Large intestine (tissue), 3 donors: ENCODE measurements around the gene CXXC5. TPM values are rescaled to one million over a fixed set of nuclear protein-coding genes. Genes with fewer than 3 reads are reported as not detected.
A peak's percentile ranks its signal among the peaks of the same experiment; 100 is the strongest.
"Not testable (repeated sequence)": the region's sequence is repeated elsewhere in the genome, so short reads cannot be mapped to it uniquely, and the experiment has no call there.

Experiments
- DNase-seq, 2 donors: peaks; one replicate each; pipeline versions ENCODE4 v3.0.0 to v3.0.0-alpha.2; 2013
- H3K27ac ChIP-seq: one replicate; pipeline ENCODE4 v1.5.1; 2013; ENCODE audit warnings: low read length
- H3K27me3 ChIP-seq: 2 replicates; pipeline ENCODE4 v1.6.1; 2013; ENCODE audit warnings: low read length; ENCODE audit not compliant: control insufficient read depth, insufficient read depth
- H3K36me3 ChIP-seq: 2 replicates; pipeline ENCODE4 v1.6.1; 2013; ENCODE audit warnings: low read length; ENCODE audit not compliant: control insufficient read depth, insufficient read depth
- H3K4me1 ChIP-seq: one replicate; pipeline ENCODE4 v1.6.1; 2013; ENCODE audit warnings: low read length; ENCODE audit not compliant: control insufficient read depth, insufficient read depth
- H3K4me3 ChIP-seq: one replicate; pipeline ENCODE4 v1.5.1; 2013; ENCODE audit warnings: low read length
- H3K9me3 ChIP-seq: one replicate; pipeline ENCODE4 v1.6.1; 2013; ENCODE audit warnings: mild to moderate bottlenecking, low read depth, low read length, moderate library complexity; ENCODE audit not compliant: control insufficient read depth
- WGBS: methylation state at CpG from one replicate; pipeline ENCODE4 v1.1.5; 2013; ENCODE audit warnings: low lambda C conversion rate; ENCODE audit not compliant: insufficient coverage; 5-methylcytosine and 5-hydroxymethylcytosine counted together
- polyA plus RNA-seq: library from polyadenylated mRNA; unstranded; fragments of 120-200 nt; gene quantifications from one replicate; pipeline ENCODE4 v1.2.1, GENCODE V29; 2013

CXXC5 gene
- polyA plus RNA-seq, 1 donor, result 70.3 TPM

DNA sequence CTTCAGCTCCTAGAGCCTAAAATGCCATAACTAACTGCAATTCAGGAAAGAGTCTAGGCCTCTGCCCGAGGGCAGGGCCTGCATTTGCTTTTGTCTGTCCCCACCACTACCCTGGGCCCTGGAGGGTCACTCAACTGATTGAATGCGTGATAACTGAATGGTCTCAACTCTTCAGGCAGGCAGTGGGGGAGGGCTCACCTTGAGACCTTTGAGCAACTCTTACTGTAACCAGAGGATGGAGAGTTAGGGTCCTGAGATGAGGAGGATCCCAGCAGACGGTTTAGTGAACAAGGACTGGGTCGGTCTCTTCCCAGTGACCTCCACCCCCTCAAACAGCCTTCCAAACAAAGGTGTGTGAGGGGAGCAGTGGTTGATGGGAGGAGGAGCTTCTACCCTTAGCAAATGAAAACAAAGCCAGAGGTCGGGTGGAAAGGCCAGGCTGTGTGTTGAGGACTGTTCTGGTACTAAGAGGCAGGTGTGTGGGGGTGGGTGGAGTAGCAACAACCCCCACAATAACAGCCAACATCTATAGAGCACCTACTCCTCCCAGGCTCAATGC, 59.4 kb downstream of the CXXC5 start:
- H3K27me3 ChIP-seq, result peaks cover 14% of the 10 kb centered on the region
- peaks cover 32% of the 10 kb centered on the region for H3K4me1 ChIP-seq
- no peaks in the 10 kb centered on the region for H3K36me3 ChIP-seq
- peak overlapping the region; percentile 78 for H3K27ac ChIP-seq
- WGBS, result no CpG with 5 or more reads among the region's 5 CpGs
- peak in 1 of 2 donors; percentile 59 for DNase-seq
- peaks cover 6% of the 10 kb centered on the region for H3K9me3 ChIP-seq
- H3K4me3 ChIP-seq, result no peak overlapping the region

DNA sequence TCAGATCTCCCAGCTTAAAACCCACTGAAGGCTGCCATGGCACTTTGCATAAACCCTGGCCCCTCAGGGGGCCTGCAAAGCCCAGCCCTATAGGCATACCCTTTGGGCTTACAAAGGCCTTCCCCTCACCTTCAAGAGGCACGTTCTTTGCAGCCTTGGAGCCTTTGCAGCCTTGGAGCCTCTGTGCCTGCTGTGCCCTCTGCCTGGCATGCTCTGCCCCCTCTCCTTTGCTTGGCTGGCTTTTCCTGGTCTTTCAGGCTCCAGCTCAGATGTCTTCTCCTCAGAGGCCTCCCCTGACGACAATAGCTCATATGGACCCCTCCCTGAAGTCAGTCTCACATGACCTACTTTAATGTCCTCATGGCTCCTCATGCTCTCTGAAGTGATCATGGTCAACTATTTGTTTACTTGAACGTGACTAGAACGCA, 60.3 kb downstream of the CXXC5 start:
- peaks cover 32% of the 10 kb centered on the region for H3K4me1 ChIP-seq
- peaks cover 14% of the 10 kb centered on the region for H3K27me3 ChIP-seq
- no peaks in the 10 kb centered on the region for H3K36me3 ChIP-seq
- no CpG with 5 or more reads among the region's 4 CpGs for WGBS
- H3K4me3 ChIP-seq, result no peak overlapping the region
- H3K27ac ChIP-seq, result peak overlapping the region; percentile 78
- H3K9me3 ChIP-seq, result peaks cover 6% of the 10 kb centered on the region
- no peak for DNase-seq

DNA sequence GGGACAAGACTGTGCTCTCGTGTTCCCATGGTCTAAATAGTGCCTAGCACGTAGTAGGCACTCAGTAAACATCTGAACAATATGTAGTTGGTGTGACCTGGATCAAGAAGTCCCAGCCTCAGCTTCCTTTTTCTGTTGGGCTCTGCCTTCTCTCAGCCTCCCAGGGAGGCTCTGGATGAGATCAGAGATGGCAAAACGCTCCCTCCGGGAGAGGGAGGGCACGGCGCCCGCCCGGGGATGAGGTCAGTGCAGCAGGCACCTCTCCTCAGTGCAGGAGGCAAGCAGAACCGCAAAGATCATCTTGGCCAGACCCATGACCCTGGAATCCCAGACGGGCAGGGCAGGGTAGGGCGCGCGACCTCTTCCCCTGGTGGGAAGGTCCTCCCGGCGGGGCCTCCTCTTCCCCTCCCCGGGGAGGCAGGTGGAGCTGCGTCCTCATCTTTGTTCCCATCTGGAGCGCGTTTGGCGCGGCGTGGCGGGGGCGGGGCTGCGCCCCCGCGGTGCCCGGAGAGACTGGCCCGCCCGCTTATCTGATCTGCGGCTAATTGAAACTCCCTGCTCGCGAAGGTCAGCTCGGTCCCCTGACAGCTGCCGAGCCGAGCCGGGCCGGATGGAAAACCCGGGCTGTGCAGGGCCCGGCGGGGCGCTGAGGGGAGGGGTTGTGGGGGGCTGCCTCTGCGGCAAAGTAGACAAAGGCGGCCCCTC, 60.9 kb downstream of the CXXC5 start:
- H3K27ac ChIP-seq, result peak overlapping the region; percentile 78
- no CpG with 5 or more reads among the region's 44 CpGs for WGBS
- H3K9me3 ChIP-seq, result peaks cover 6% of the 10 kb centered on the region
- H3K27me3 ChIP-seq, result peaks cover 14% of the 10 kb centered on the region
- H3K36me3 ChIP-seq, result no peaks in the 10 kb centered on the region
- DNase-seq, result peak; percentile 63 to 82
- H3K4me1 ChIP-seq, result peaks cover 32% of the 10 kb centered on the region
- H3K4me3 ChIP-seq, result peak overlapping the region; percentile 65

DNA sequence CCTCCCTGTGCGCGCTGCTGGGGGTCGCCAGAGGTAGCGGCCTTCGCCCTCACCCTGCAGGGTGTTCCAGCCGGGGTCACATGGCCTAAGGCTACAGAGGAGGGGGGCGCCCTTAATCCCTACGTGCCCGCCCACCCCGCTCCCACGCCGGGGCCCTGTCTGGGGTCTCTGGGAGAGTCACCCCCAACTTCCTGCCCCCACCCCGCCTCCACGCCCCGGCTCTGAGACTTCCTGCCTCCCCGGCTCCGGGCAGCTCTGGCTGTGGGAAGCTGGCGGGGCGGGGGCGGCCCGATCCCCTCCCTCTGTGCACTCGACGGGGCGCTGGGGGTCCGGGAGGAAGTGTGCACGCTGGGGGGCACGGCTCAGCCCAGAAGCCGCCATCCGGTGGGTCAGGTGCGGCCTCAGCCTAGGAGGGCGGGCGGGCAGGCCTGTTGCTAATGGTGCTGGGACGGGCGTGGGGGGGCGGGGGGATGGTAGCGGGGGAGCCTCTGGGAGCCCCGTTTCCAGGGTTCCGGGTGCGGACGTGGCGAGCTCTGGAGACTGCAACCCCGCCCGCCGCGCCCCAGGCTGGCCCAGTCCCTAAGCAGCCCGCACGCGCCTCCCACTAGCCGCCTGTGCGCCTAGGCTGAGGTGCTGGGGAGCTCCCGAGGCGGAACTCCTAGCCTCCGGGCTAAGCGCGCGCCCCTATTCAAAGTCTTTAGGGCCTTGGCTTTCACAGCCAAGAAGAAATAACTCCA, 61.6 kb downstream of the CXXC5 start:
- no CpG with 5 or more reads among the region's 56 CpGs for WGBS

DNA sequence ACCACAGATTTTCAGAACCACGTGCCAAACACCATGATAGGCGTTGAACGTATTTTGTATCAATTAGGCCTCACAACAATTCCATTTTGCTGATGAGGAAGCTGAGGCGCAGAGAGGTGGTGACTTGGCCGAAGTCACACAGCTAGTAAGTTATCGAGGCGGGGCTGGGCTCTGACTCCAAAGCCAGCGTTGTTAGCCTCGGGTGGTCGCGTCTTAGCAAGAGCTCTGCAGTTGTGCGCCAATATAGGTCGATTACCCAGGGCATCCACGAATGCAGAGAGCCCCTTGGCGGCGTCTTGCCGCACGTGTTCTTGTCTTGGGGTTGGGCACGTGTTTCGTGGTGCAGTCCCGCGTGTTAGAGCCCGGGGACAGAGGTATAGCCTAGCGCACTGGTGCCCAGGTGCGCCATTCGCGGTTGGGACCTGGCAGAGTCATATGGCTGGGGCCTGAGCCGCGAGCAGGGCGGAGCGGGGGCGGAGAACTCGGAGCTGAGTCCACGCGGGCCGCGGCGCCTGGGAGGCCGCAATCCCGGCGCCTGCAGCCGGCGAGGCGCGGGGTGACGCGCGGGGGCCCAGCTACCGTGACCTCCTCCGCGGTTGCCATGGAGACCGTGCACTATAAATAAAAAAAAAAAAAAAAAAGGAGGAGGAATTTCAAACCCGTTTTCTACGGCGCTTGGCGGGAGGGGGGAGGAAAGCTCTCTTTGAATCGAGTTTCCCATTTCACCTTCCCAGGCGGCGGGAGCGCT, 62.3 kb downstream of the CXXC5 start:
- Histone ChIP-seq H3K27ac (peak overlapping the region; percentile 78), H3K36me3 (no peaks in the 10 kb centered on the region), H3K27me3 (peaks cover 14% of the 10 kb centered on the region), H3K4me3 (peak overlapping the region; percentile 65), H3K9me3 (peaks cover 6% of the 10 kb centered on the region), H3K4me1 (peaks cover 32% of the 10 kb centered on the region)
- no CpG with 5 or more reads among the region's 60 CpGs for WGBS
- peak; percentile 70 to 87 for DNase-seq

More for the DNA sequence above, 61.6 kb downstream of the CXXC5 start:
- H3K27ac ChIP-seq, result peak overlapping the region; percentile 78
- H3K27me3 ChIP-seq, result peaks cover 14% of the 10 kb centered on the region
- DNase-seq, result peak; percentile 54 to 77
- peak overlapping the region; percentile 65 for H3K4me3 ChIP-seq
- H3K4me1 ChIP-seq, result peaks cover 32% of the 10 kb centered on the region
- peaks cover 6% of the 10 kb centered on the region for H3K9me3 ChIP-seq
- no peaks in the 10 kb centered on the region for H3K36me3 ChIP-seq

DNA sequence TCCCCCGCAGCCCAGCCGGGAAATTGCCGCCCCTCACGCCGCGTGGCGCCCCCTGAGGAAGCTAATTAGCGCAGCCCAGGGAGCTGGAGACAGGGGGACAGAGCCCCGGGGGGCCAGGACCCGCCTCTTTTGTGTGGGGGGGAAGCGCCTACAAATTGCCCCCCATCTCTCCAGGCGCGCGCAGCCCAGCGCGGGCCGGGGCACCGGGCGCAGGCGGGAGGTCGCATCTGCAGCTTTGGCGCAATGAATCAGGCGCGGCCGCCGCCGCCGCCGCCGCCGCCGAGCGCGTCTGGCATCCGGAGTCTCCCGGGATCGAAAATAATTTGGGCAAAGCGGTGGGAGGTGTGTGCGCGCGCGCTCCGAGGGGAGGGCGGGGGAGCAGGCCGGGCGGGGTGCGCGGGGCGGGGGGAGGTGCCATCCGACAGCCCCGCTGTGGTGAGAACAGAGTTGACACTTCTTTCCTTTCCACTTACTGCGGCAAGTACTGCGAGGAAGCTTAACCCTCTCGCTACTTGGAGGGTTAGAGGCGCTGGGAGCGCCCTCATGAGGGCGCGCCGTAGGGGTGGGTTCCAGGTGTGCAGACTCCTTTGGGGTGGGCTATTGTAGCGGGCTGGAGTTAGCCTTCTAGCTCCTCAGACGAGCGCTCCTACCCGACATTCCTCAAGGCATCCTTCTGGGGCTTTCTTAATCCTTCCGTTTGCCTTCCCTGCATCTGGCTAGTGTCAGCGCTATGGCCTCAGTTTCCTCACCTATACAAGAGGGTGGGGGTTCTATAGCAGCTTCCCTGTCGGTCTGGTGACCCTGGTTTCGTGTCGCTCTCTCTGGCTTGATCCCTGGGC, 63.1 kb downstream of the CXXC5 start:
- DNase-seq, result peak in 1 of 2 donors; percentile 53
- WGBS, result no CpG with 5 or more reads among the region's 68 CpGs
- Histone ChIP-seq H3K27me3 (peaks cover 14% of the 10 kb centered on the region), H3K27ac (peak overlapping the region; percentile 70), H3K9me3 (peaks cover 6% of the 10 kb centered on the region), H3K36me3 (no peaks in the 10 kb centered on the region), H3K4me3 (peak overlapping the region; percentile 65), H3K4me1 (peaks cover 32% of the 10 kb centered on the region)

DNA sequence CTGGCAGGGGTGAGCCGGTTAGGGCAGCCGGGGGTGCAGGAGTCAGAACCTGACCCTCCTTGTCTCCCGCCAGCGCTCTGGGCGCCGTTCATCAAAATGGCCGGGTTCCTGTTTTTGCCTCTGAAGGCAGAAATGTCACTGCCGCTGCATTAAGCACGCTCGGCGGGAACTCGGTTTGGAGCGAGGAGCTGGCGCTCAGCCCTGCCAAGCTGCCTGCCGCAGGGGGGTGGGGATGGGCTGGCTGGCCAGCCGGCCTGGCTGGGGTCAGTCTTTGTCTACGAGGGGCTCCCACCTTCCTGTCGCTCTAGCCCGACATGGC, 63.7 kb downstream of the CXXC5 start:
- DNase-seq, result no peak
- WGBS, result no CpG with 5 or more reads among the region's 19 CpGs
- Histone ChIP-seq H3K4me1 (peaks cover 32% of the 10 kb centered on the region), H3K36me3 (no peaks in the 10 kb centered on the region), H3K27ac (peak overlapping the region; percentile 3), H3K9me3 (peaks cover 6% of the 10 kb centered on the region), H3K4me3 (peak overlapping the region; percentile 65), H3K27me3 (peaks cover 14% of the 10 kb centered on the region)

DNA sequence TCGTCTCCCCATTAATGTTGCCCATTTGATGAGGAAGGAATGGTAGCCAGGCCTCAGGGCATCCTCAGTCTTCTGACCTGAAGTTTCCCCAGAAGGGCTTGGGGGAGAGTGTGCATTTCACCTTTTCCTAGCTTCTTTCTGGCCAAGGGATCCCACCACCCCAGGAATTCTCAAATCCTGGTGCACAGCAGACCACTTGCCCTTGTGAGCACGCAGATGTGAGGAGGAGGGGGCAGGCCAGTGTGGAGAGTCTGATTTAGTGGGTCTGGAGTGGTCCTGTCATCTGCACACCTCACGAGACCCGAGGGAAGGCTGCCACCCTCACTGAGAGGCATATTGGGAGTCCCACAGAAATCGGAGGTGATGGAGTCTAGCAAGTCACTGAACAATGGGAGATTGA, 64.3 kb downstream of the CXXC5 start:
- WGBS, result no CpG with 5 or more reads among the region's 5 CpGs

DNA sequence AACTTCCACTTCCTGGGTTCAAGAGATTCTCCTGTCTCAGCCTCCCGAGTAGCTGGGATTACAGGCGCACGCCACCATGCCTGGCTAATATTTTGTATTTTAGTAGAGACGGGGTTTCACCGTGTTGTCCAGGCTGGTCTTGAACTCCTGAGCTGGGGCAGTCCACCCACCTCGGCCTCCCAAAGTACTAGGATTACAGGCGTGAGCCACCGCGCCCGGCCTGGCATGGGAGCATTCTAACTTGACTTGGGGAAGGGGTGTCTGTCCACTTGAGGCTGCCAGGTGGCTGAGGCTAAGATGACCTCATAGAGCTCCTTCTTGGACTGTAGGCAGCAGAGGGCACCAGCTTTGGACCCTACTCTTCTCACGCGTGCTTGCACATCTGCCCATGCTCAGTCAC, 65.7 kb downstream of the CXXC5 start:
- 90% methylated on average over 2 of the region's 12 CpGs for WGBS
- H3K4me1 ChIP-seq, result peaks cover 17% of the 10 kb centered on the region
- not testable (repeated sequence) for H3K36me3 ChIP-seq, H3K9me3 ChIP-seq, H3K4me3 ChIP-seq, H3K27ac ChIP-seq, DNase-seq
- H3K27me3 ChIP-seq, result peaks cover 14% of the 10 kb centered on the region

More for the DNA sequence above, 64.3 kb downstream of the CXXC5 start:
- DNase-seq, result no peak
- Histone ChIP-seq H3K9me3 (peaks cover 6% of the 10 kb centered on the region), H3K4me1 (peaks cover 29% of the 10 kb centered on the region), H3K27me3 (peaks cover 14% of the 10 kb centered on the region), H3K27ac (no peak overlapping the region), H3K36me3 (no peaks in the 10 kb centered on the region), H3K4me3 (no peak overlapping the region)
